Measurements from ENCODE around the gene REEP1.
"Not testable (repeated sequence)": the region's sequence is repeated elsewhere in the genome, so short reads cannot be mapped to it uniquely, and the experiment has no call there.

REEP1 gene

GRCh38 chr2:86223140-86223926 is 114.1 kb downstream of the REEP1 start:
- DNase-seq: no peak

- no peak for DNase-seq
Observed at GRCh38 chr2:86221066-86221684, 116.3 kb downstream of the REEP1 start.

- no peak for DNase-seq
Observed at GRCh38 chr2:86219896-86220295, 117.5 kb downstream of the REEP1 start.

GRCh38 chr2:86218124-86218523 is 119.3 kb downstream of the REEP1 start:
- no peak for DNase-seq

GRCh38 chr2:86216575-86217555 is 120.6 kb downstream of the REEP1 start:
- DNase-seq: no peak

- no peak for DNase-seq
Observed at GRCh38 chr2:86214503-86214832, 123.0 kb downstream of the REEP1 start.

- no peak for DNase-seq
Observed at GRCh38 chr2:86213699-86214502, 123.5 kb downstream of the REEP1 start.

GRCh38 chr2:86213056-86213455 is 124.4 kb downstream of the REEP1 start:
- no peak for DNase-seq

- no peak for DNase-seq
Observed at GRCh38 chr2:86211796-86212188, 125.6 kb downstream of the REEP1 start.

GRCh38 chr2:86211033-86211795 is 126.2 kb downstream of the REEP1 start:
- no peak for DNase-seq

GRCh38 chr2:86204458-86204857 is 133.0 kb downstream of the REEP1 start:
- no peak for DNase-seq

- DNase-seq: no peak
Observed at GRCh38 chr2:86203614-86204013, 133.8 kb downstream of the REEP1 start.

- no peak for DNase-seq
Observed at GRCh38 chr2:86202702-86203101, 134.7 kb downstream of the REEP1 start.

GRCh38 chr2:86202336-86202692 is 135.1 kb downstream of the REEP1 start:
- no peak for DNase-seq

- DNase-seq: no peak
Observed at GRCh38 chr2:86201671-86202335, 135.6 kb downstream of the REEP1 start.

- not testable (repeated sequence) for DNase-seq
Observed at GRCh38 chr2:86200564-86200963, 136.9 kb downstream of the REEP1 start.

GRCh38 chr2:86199834-86200177 is 137.6 kb downstream of the REEP1 start:
- DNase-seq: no peak

- no peak for DNase-seq
Observed at GRCh38 chr2:86195808-86196387, 141.5 kb downstream of the REEP1 start.

GRCh38 chr2:86195055-86195807 is 142.2 kb downstream of the REEP1 start, which contains the start of gene IMMT:
TSS of gene IMMT (minus strand) at chr2:86195462. CDS start at chr2:86195382, 80 bp downstream.
- DNase-seq: peak; percentile 86

GRCh38 chr2:86194751-86195054 is 142.7 kb downstream of the REEP1 start:
- DNase-seq: no peak
